Lower leg skin (tissue), 3 donors: ENCODE data around the gene FBXW4.

Source experiments
- POLR2A ChIP-seq, 2 donors: fragments of 450-650 bp; IDR thresholded peaks; one replicate each; pipeline ENCODE4 v1.6.1; 2016 to 2017; ENCODE audit warnings: antibody characterized with exemption in 2 of 2, mild to moderate bottlenecking in 1 of 2, moderate library complexity in 1 of 2
- TF ChIP-seq, protein P1 (sequence below), 3 donors: fragments of 450-650 bp; IDR thresholded peaks; one replicate each; pipeline ENCODE4 v1.5.1; 2016; ENCODE audit warnings: antibody characterized with exemption in 3 of 3, mild to moderate bottlenecking in 3 of 3, moderate library complexity in 2 of 3

DNA sequence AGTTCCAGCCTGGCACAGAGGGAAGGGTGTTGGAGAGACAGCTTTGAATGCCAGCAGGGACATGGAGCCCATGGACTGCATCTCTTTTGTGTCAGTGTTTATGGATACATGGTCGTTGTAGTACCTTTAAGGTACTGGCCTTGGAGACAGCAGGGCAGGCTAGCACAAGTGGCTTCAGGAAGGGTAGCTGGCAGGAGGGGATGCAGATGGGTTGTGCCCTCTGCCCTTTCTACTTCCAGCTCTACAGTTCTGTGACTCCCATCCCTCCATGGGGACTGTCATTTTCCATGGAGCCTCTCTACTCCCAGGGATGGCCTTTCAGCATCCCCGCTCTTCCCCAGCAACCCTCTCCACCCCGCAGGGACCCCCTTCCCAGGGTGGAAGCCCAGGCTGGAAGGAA lies 132.0 kb downstream of the FBXW4 start:
- TF ChIP-seq, protein P1, sequence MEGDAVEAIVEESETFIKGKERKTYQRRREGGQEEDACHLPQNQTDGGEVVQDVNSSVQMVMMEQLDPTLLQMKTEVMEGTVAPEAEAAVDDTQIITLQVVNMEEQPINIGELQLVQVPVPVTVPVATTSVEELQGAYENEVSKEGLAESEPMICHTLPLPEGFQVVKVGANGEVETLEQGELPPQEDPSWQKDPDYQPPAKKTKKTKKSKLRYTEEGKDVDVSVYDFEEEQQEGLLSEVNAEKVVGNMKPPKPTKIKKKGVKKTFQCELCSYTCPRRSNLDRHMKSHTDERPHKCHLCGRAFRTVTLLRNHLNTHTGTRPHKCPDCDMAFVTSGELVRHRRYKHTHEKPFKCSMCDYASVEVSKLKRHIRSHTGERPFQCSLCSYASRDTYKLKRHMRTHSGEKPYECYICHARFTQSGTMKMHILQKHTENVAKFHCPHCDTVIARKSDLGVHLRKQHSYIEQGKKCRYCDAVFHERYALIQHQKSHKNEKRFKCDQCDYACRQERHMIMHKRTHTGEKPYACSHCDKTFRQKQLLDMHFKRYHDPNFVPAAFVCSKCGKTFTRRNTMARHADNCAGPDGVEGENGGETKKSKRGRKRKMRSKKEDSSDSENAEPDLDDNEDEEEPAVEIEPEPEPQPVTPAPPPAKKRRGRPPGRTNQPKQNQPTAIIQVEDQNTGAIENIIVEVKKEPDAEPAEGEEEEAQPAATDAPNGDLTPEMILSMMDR (IDR thresholded peaks at IDR 0.05) = no peak
- no peak for TF ChIP-seq POLR2A (IDR thresholded peaks at IDR 0.05)
